GM21381 (cell line): ENCODE data around the gene SPEM3.

Source experiments
- ATAC-seq: cut with Tn5 transposase; IDR thresholded peaks from one replicate; pipeline ENCODE4 v1.9.1; 2021; ENCODE audit warnings: mild to moderate bottlenecking, moderate library complexity; ENCODE audit not compliant: unreplicated experiment

Gene SPEM3

DNA sequence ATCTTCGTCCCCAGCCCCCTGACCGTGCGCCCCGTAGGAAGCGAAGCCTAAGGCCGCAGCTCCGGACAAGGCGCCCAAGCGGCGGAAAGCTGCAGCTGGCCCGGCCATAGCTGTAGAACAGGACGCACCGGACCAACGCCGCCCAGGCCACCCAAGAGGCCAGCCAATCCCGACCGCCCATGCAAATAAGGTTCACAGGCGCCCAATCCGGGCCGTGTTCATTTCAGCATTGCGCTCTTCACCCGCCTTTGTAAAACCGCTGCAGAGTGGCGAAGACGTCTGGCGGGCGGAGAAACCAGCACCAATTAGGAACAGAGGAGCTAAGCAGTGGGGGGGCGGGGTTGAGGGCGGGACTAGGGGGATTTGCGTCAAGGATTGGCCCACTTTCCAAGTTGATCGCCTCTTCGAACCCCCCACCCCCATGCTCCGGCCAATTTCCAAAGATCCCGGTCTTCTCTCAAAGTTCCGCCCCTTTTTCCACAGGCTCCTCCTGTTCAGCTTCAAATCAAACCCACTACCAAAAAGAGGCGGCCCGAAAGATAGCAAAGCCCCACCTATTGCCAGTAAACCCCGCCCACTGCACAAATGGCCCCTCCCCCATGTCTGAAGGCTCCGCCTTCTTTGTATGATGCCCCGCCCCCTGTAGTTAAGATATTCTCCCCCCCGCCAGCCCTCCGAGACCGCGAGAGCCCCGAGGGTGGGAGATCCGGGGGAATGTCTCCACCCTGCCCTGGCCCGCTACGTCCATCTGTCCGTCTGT lies 24.5 kb upstream of the SPEM3 start, which contains the start of gene TMEM256:
TSS of gene TMEM256 (minus strand) at position 121 of the 760 bp plus-strand sequence. CDS start at position 108, 13 bp downstream.
- peak; percentile 90 for ATAC-seq

DNA sequence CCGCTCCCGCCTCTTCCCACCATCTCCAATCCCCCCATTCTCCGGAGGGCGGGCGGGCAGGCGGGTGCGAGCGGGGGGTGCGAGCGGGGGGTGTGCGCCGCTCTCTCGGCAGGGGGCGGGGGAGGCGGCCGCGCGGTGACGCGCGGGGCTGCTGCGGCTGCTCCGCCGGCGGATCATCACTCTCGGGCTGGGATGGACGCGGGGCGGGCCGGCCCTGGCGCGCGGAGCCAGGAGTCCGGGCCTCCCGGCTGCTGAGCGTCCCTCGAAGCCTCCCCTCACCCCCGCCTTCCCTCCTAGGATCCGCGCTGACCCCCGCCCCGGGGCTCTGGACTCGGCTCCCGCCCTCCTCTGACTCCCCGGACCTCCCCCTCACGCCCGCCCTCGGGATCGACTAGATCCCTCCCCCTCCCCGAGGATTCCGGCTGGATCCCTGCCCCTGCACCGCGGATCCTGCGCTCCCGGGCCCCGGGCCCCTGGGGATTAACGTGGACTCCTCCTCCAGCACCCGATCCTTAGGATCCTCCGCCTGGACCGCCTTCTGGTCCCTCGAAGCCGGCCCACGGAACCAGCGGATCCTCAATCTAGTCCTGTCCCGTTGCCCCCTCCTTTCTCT lies 23.8 kb upstream of the SPEM3 start:
- ATAC-seq = peak; percentile 21

DNA sequence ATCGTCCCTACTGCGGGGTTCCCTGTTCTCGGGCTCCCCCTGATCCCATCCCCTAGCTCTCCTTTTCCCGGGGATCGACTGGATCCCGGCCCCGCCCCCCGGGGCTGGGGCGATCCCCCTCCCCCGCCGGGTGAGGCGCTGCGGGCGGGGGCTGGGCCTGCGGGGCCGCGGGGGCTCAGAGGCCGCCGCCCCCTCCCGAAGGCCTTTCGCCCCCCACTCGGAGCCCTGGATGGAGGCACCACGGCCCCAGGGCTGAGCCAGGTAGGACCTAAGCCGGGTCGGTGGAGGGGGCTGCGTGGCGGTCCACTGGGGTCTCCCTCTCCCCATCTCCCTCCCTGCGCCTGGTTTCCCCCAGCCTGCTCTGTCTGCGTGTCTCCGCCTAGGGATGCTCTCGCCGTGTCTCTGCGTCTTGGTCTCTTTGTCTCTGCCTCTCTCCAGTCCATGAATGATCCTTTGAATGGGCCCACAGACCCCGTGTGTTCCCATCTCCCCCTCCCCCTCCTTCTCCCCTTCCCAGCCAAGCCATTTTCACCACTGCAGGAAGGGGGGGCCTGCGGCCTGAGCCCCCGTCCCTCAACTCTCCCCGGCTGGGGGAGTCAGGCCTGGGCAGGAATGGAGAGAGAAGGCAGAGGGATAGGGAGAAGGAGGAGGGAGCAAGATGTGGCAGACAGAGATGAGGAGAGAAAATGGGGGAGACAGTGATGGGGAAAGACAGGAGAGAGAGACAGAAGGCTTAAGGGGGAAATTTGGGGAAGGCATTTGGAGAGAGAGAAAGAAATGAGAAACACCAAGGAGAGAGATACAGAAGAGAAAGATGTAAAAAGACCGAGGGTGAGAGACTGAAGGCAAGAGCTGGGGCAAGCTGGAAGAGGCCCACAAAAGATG lies 23.1 kb upstream of the SPEM3 start:
- ATAC-seq = no peak

DNA sequence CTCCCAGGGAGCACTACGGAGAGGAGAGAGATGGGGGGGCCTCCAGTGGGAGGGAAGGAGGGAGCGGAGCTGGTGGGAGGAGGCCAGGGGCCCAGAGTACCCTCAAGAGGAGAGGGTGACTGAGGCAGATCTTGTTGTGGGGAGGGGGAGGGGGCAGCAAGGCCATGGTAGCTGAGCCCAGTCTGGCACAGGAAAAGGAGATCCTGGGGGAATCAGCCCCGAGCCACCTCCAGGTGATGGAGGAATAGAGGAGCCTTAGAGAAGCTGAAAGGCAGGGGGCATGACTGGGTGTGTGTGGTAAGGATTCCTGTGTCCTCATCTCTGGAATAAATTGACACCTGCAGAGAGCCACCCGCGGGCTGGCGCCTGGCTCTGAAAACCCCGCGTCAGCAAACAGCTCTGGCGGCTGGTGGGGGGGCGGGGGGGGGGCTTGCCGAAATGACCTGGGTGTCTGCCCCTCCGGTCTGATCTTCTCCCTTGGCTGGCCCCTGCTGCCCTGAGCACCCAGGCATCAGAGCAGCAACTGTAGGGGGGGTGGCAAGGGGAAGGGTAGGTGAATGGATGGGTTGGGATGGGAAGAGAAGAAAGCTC lies 22.3 kb upstream of the SPEM3 start:
- ATAC-seq = no peak

DNA sequence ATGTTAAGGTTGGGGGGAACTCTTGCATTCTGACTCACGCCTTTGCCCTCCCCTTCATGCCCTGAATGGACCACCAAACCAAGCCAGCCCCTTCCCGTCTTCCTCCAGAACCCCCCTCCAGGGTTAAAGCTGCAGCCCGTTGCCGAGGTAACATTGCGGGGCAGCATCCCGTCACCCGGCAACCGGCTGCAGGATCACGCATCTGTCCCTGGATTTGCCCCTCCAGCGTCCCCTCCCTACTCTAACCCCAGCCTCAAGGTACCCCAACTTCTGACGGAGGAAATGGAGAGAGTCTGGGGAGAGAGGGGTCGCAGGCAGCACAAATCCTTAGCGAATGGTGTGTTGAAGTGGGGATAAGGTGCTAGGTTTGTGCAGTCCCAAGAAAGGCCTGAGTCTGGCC lies 21.6 kb upstream of the SPEM3 start:
- no peak for ATAC-seq

DNA sequence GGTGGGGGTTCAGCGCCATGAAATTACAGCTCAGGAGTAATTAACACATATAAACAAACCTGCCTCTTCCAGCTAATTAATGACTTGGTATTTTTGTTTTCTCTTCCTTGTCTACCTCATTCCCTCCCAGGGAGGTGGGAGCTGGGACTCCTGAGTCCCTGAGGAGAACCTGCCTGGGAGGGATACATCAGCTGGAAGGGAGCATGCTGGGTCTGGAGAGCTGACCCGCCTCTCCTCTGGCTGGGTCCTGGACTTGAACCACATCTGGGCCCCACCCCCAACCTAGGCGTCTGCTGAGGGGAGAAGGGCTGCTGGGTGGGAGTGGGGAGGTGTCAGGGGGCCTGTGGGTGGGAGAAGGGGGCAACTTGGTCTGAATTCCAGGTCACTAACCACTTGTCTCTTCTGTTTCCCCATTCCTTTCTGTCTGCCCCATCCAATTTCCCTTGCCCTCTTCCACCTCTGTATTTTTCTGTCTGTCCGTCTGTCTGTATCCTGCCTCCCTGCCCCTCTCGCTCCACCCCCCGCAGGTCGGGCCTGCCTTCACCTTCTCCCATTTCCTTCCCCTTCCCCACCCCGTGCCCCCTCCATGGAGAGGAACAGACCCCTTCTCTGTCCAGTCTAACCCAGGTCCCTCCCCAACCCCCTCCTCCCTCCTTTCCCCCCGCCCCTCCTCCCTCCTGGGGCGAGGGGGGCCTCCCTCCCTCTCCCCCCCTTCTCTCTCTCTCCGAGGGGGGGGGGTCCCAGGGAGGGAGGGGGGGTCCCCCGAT lies 21.0 kb upstream of the SPEM3 start, which contains the start of gene NLGN2:
TSS of gene NLGN2 (plus strand) at position 361 of the 767 bp plus-strand sequence. CDS start 411 bp downstream, outside the sequence.
- no peak for ATAC-seq

DNA sequence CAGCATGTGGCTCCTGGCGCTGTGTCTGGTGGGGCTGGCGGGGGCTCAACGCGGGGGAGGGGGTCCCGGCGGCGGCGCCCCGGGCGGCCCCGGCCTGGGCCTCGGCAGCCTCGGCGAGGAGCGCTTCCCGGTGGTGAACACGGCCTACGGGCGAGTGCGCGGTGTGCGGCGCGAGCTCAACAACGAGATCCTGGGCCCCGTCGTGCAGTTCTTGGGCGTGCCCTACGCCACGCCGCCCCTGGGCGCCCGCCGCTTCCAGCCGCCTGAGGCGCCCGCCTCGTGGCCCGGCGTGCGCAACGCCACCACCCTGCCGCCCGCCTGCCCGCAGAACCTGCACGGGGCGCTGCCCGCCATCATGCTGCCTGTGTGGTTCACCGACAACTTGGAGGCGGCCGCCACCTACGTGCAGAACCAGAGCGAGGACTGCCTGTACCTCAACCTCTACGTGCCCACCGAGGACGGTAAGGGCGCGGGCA lies 20.4 kb upstream of the SPEM3 start:
- ATAC-seq = no peak

DNA sequence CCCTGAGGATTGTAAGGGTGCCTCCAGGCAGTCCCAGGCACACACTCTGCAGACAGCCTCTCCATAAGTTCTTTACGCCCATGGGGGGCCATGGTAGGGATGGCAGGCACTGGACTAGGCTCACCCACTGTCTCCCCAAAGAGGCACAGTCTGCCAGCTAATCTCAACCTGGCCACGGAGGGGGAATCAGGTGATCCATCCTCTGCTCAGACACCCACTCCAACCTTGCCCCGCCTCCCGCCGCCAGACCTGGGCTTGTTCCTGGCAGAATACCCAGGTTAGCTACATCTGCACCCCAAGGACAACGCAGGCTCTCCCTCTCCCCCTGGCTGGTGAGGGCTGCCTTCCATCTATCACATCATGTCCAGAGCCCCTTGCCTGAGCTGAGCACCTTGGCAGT lies 19.8 kb upstream of the SPEM3 start:
- ATAC-seq = no peak

DNA sequence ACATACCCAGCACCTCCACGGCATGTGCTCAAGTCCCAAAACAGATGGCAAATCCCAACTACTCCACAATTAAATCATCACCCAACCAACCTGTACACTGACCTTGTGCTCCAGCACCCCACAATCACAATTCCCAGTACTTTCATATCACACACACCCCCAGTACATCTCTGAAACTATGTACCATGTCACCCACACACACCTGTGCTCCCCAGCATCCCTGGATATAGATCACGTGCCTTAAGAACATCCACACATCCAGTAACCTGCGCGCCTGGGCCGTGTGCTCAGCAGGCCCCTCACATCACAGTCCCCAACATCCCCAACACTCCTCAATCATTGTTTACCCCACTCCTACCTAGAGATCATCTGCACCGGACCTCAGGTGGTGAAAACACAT lies 18.9 kb upstream of the SPEM3 start:
- ATAC-seq = no peak

DNA sequence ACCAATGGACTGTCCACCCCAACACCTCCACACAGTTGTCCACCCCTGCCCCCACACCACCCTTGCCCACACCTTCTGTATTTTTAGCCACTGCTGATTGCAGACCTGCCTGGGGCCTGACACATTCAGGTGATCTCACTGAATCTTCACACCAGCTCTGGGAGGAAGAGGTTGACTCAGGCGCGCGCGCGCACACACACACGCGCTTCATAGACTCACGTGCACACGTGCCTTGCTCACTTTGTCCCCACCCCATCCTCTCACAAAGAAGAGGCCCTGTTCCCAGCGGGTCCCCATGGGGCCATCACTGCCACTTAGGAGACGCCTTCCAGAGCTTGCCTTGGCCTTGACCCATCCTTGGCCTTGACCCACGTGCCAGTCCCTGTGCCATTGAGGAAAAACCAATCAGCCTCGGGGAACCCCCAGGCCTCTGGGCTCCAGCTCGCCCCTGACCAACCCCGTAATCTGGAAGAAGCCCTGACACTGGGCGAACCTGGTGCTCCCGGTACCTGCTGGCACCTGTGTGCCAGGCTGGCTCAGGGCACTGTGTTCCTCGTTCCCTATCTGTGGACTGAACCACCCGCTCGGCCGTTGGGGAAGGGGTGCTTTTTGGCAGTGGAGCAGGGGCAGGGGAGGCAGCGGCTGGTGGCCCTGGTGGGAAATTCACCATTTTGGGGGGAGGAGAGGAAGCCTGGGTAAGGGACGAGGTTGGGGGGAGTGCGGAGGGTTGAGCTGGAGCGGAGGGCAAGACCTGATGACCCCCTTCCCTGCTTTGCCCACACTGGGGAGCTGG lies 17.8 kb upstream of the SPEM3 start:
- ATAC-seq = no peak

DNA sequence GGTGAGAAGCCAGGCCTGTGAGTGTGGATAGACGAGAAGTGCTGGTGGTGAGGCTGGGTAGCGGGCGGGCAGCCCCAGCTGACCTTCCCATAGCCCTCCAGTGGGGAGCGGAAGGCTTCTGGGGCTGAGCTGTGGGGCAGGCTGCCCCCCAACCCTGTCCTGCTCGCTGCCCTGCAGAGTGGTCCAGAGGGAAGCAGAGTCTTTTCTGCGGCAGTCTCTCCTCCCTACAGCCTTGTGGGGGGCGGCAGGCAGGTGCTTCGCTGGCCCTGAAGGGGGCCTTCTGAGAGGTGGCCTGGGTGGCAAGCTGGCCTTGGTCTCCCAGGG lies 17.3 kb upstream of the SPEM3 start:
- no peak for ATAC-seq

DNA sequence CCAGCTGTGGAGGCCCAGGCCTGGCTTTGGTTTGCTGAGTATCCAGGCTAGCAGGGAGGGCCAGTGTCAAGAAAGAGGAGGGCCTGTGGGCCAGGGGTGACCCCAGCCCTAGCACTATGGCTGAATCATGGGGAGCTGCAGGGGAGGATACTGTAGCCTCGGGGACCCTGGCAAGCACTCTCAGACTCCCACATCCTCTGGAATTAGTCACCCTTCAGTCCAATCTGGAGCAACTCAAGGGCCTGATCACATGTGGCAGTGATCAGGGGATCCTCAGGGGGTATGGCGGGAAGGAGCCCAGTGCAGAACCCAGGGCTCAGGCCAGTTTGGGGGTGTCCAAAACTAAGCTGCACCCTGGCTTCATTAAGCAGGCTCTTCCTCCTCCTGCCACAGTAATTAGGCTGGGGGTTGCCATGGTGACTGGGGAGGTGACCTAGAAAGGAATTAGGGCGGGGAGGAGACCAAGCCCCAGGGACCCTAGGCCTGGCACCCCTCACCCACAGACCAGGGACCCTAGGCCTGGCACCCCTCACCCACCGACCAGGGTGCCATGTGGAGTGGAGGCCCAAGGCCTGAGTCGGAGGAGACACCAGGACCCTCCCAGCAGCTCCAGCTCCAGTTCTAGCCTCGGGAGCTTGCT lies 15.2 kb upstream of the SPEM3 start:
- ATAC-seq = no peak

DNA sequence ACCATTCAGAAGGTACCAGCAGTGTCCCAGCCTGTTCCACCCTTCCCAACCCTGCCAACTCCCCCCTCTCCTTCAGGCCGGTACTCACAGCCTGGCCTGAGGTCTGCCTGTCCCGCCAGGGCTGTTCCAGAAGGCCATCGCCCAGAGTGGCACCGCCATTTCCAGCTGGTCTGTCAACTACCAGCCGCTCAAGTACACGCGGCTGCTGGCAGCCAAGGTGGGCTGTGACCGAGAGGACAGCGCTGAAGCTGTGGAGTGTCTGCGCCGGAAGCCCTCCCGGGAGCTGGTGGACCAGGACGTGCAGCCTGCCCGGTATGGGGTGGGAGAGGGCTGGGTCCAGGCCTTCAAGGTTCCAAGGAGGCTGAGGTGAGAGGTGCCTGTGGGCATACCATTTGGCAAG lies 13.8 kb upstream of the SPEM3 start:
- ATAC-seq = no peak

DNA sequence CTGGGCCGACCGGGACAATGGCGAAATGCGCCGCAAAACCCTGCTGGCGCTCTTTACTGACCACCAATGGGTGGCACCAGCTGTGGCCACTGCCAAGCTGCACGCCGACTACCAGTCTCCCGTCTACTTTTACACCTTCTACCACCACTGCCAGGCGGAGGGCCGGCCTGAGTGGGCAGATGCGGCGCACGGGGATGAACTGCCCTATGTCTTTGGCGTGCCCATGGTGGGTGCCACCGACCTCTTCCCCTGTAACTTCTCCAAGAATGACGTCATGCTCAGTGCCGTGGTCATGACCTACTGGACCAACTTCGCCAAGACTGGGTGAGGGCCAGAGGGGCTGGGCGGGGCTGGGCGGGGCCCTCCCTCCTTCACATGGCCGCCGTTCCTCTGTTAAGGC lies 12.9 kb upstream of the SPEM3 start:
- no peak for ATAC-seq

DNA sequence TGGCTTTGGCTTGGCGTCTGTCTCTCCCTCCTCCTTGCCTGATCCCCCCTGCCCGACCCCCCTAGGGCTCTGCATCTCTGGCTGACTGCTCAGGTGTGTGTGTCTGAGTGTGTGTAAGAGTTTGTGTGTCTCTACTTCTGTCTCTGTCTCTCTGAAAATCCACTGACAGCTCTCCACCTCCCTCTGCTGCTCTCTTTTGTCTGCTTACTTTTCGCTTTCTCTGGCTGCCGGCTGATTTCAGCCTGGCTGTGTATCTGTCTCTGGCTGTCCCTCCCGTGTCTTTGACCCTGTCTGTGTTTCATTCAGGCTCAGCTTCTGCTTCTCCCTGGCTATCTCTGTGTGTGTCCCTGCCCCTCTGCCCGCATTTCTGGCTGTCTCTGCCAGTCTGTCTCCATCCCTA lies 12.3 kb upstream of the SPEM3 start:
- no peak for ATAC-seq

DNA sequence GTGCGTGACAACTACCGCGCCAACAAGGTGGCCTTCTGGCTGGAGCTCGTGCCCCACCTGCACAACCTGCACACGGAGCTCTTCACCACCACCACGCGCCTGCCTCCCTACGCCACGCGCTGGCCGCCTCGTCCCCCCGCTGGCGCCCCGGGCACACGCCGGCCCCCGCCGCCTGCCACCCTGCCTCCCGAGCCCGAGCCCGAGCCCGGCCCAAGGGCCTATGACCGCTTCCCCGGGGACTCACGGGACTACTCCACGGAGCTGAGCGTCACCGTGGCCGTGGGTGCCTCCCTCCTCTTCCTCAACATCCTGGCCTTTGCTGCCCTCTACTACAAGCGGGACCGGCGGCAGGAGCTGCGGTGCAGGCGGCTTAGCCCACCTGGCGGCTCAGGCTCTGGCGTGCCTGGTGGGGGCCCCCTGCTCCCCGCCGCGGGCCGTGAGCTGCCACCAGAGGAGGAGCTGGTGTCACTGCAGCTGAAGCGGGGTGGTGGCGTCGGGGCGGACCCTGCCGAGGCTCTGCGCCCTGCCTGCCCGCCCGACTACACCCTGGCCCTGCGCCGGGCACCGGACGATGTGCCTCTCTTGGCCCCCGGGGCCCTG lies 11.5 kb upstream of the SPEM3 start:
- no peak for ATAC-seq

DNA sequence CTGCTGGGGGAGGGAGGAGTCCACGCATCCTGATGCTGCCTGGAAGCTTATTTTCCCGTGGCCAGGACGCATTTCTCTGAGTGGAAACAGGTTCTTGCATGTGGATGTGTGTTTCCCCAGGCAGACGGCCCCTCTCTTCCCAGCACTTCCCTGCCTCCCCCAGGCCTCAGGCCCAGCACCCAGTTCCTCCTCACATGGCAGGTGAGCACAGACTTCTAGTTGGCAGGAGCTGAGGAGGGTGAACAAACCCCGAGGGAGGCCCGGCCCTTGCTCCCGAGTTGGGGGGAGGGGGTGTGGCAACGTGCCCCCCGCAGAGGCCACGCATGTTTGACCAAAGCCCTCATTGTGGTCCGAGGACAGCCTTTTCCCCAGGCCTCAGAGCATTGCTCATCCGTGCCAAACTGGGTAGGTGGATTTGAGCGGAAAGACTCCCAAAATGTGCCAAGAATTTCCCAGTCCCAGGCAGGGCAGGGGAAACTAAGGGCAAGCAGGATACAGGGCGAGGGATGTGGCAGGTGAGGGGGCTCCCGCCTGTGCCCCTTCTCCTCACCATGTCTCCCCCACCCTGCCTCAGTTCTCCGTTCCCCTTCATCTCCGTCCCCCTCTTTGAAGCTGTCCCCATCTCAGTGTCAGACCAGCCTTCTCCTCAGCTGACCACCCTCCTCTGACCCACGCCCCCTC lies 10.0 kb upstream of the SPEM3 start:
- no peak for ATAC-seq
